Activated T-helper 9 cell treated with anti-CD3 and anti-CD28 coated beads, Interleukin-2, amount 50 U/mL, for 16 hours (primary cell): Measurements from ENCODE around the gene CERS5.
A peak's percentile ranks its signal among the peaks of the same experiment; 100 is the strongest.
"Not testable (repeated sequence)": the region's sequence is repeated elsewhere in the genome, so short reads cannot be mapped to it uniquely, and the experiment has no call there.

Experiments used
- DNase-seq: peaks from one replicate; pipeline ENCODE4 v3.0.0-alpha.2; 2020; ENCODE audit warnings: low read depth

The CERS5 gene

GRCh38 chr12:50103767-50104321 lies 63.3 kb downstream of the CERS5 start, which contains the start of gene GPD1:
Gene GPD1, plus strand, starts transcription at chr12:50104008. Its CDS starts 43 bp downstream, at chr12:50104051.
- DNase-seq: no peak

GRCh38 chr12:50103351-50103750 lies 63.8 kb downstream of the CERS5 start:
- no peak for DNase-seq

- DNase-seq: no peak
Observed at GRCh38 chr12:50102646-50103309, 64.4 kb downstream of the CERS5 start.

GRCh38 chr12:50102131-50102531 lies 65.0 kb downstream of the CERS5 start:
- DNase-seq: no peak

- no peak for DNase-seq
Observed at GRCh38 chr12:50101663-50102062, 65.5 kb downstream of the CERS5 start.

- no peak for DNase-seq
Observed at GRCh38 chr12:50100561-50100960, 66.6 kb downstream of the CERS5 start.

- no peak for DNase-seq
Observed at GRCh38 chr12:50099302-50100008, 67.7 kb downstream of the CERS5 start.

- no peak for DNase-seq
Observed at GRCh38 chr12:50097952-50098351, 69.2 kb downstream of the CERS5 start.

- no peak for DNase-seq
Observed at GRCh38 chr12:50090391-50090790, 76.8 kb downstream of the CERS5 start.

GRCh38 chr12:50089730-50090129 lies 77.4 kb downstream of the CERS5 start:
- no peak for DNase-seq

GRCh38 chr12:50088577-50089335 lies 78.4 kb downstream of the CERS5 start:
- no peak for DNase-seq

- no peak for DNase-seq
Observed at GRCh38 chr12:50087995-50088394, 79.2 kb downstream of the CERS5 start.

GRCh38 chr12:50087151-50087550 lies 80.0 kb downstream of the CERS5 start:
- no peak for DNase-seq

GRCh38 chr12:50086148-50086547 lies 81.0 kb downstream of the CERS5 start:
- DNase-seq: no peak

- no peak for DNase-seq
Observed at GRCh38 chr12:50085615-50086072, 81.5 kb downstream of the CERS5 start.

GRCh38 chr12:50084775-50085614 lies 82.2 kb downstream of the CERS5 start, which contains the start of gene SMARCD1:
Gene SMARCD1, plus strand, starts transcription at chr12:50085342. Its CDS starts 28 bp downstream, at chr12:50085370.
- peak; percentile 82 for DNase-seq

GRCh38 chr12:50084409-50084774 lies 82.8 kb downstream of the CERS5 start:
- not testable (repeated sequence) for DNase-seq

- no peak for DNase-seq
Observed at GRCh38 chr12:50083301-50083700, 83.9 kb downstream of the CERS5 start.

- no peak for DNase-seq
Observed at GRCh38 chr12:50082644-50083043, 84.5 kb downstream of the CERS5 start.

GRCh38 chr12:50081096-50081808 lies 85.9 kb downstream of the CERS5 start:
- no peak for DNase-seq

- no peak for DNase-seq
Observed at GRCh38 chr12:50079771-50080170, 87.4 kb downstream of the CERS5 start.
